GM19328 (cell line): Measurements from ENCODE around the gene HOXA10.

ENCODE experiments used
- ATAC-seq: cut with Tn5 transposase; IDR thresholded peaks from one replicate; pipeline ENCODE4 v1.9.1; 2021; ENCODE audit warnings: mild to moderate bottlenecking, moderate library complexity; ENCODE audit not compliant: unreplicated experiment

Gene HOXA10

GRCh38 chr7:27173956-27174873, at the start of gene HOXA10:
TSS of gene HOXA10 (minus strand) at chr7:27174320. CDS start at chr7:27174306, 14 bp downstream.
- ATAC-seq, result no peak

GRCh38 chr7:27221201-27221797, 47.2 kb upstream of the HOXA10 start:
- ATAC-seq, result no peak

- ATAC-seq, result no peak
These were observed 46.4 kb upstream of the HOXA10 start for GRCh38 chr7:27220440-27220955.

GRCh38 chr7:27219821-27220220, 45.7 kb upstream of the HOXA10 start:
- no peak for ATAC-seq

- no peak for ATAC-seq
These were observed 43.8 kb upstream of the HOXA10 start for GRCh38 chr7:27217951-27218350.

- no peak for ATAC-seq
These were observed 41.2 kb upstream of the HOXA10 start for GRCh38 chr7:27215356-27215755.

- no peak for ATAC-seq
These were observed 40.3 kb upstream of the HOXA10 start for GRCh38 chr7:27214239-27214950.

GRCh38 chr7:27213433-27214238, 39.5 kb upstream of the HOXA10 start:
- no peak for ATAC-seq

GRCh38 chr7:27212497-27213432, 38.6 kb upstream of the HOXA10 start:
- no peak for ATAC-seq

GRCh38 chr7:27211764-27212204, 37.7 kb upstream of the HOXA10 start:
- ATAC-seq, result no peak

GRCh38 chr7:27211084-27211446, 36.9 kb upstream of the HOXA10 start:
- ATAC-seq, result no peak

GRCh38 chr7:27210441-27211083, 36.4 kb upstream of the HOXA10 start:
- ATAC-seq, result no peak

GRCh38 chr7:27209933-27210440, 35.9 kb upstream of the HOXA10 start:
- no peak for ATAC-seq

GRCh38 chr7:27208998-27209397, 34.9 kb upstream of the HOXA10 start:
- no peak for ATAC-seq

GRCh38 chr7:27207348-27207985, 33.3 kb upstream of the HOXA10 start:
- no peak for ATAC-seq

- no peak for ATAC-seq
These were observed 31.5 kb upstream of the HOXA10 start for GRCh38 chr7:27205325-27206280.

GRCh38 chr7:27204851-27205322, 30.8 kb upstream of the HOXA10 start:
- ATAC-seq, result no peak
